Pulmonary artery endothelial cell (primary cell): ENCODE measurements around the gene CLMP. TPM values are rescaled to one million over a fixed set of nuclear protein-coding genes. Genes with fewer than 3 reads are reported as not detected.
"Not testable (repeated sequence)": the region's sequence is repeated elsewhere in the genome, so short reads cannot be mapped to it uniquely, and the experiment has no call there.

Source experiments
- DNase-seq: peaks from one replicate; pipeline ENCODE4 v3.0.0-alpha.2; 2011; ENCODE audit warnings: low read depth, low spot score
- total RNA-seq: library from RNA; depleted of rRNA; stranded (reverse); fragments of >200 nt; gene quantifications from 2 replicates; pipeline ENCODE4 v1.2.3, GENCODE V29; 2014

The CLMP gene
- total RNA-seq, 1 donor from 2014 or later = 12.3 TPM

- DNase-seq = not testable (repeated sequence)
Observed at GRCh38 chr11:123059041-123059920, 135.8 kb downstream of the CLMP start.

- no peak for DNase-seq
Observed at GRCh38 chr11:123057661-123058305, 137.3 kb downstream of the CLMP start.

- DNase-seq = no peak
Observed at GRCh38 chr11:123056835-123057491, 138.1 kb downstream of the CLMP start.

- DNase-seq = no peak
Observed at GRCh38 chr11:123055191-123055901, 139.7 kb downstream of the CLMP start.

GRCh38 chr11:123054301-123055065, 140.6 kb downstream of the CLMP start:
- DNase-seq = no peak

- no peak for DNase-seq
Observed at GRCh38 chr11:123052901-123053721, 141.9 kb downstream of the CLMP start.

GRCh38 chr11:123051634-123052033, 143.4 kb downstream of the CLMP start:
- DNase-seq = no peak

- DNase-seq = no peak
Observed at GRCh38 chr11:123051146-123051545, 143.9 kb downstream of the CLMP start.

GRCh38 chr11:123047947-123048293, 147.1 kb downstream of the CLMP start:
- no peak for DNase-seq

- no peak for DNase-seq
Observed at GRCh38 chr11:123047266-123047946, 147.6 kb downstream of the CLMP start.

- no peak for DNase-seq
Observed at GRCh38 chr11:123046473-123047259, 148.4 kb downstream of the CLMP start.

GRCh38 chr11:123045101-123045500, 149.9 kb downstream of the CLMP start:
- DNase-seq = no peak

- no peak for DNase-seq
Observed at GRCh38 chr11:123041185-123041584, 153.9 kb downstream of the CLMP start.

- no peak for DNase-seq
Observed at GRCh38 chr11:123040111-123040432, 155.0 kb downstream of the CLMP start.

GRCh38 chr11:123035831-123036230, 159.2 kb downstream of the CLMP start:
- no peak for DNase-seq

- no peak for DNase-seq
Observed at GRCh38 chr11:123034597-123034996, 160.5 kb downstream of the CLMP start.

- DNase-seq = no peak
Observed at GRCh38 chr11:123033895-123034294, 161.2 kb downstream of the CLMP start.

GRCh38 chr11:123030517-123030916, 164.5 kb downstream of the CLMP start:
- DNase-seq = no peak

GRCh38 chr11:123020968-123021367, 174.1 kb downstream of the CLMP start:
- peak; percentile 22 for DNase-seq
